Right hindlimb (tissue), 1 donor: Measurements from ENCODE around the gene OR52W1.

Experiments
- DNase-seq: peaks from one replicate; pipeline ENCODE4 v3.0.0-alpha.2; 2018

The OR52W1 gene

GRCh38 chr11:6199174-6199810, at the start of gene OR52W1:
OR52W1 (plus strand) TSS chr11:6199224; CDS start chr11:6199224, 0 bp downstream.
- DNase-seq, result no peak

- DNase-seq, result no peak
Measured at GRCh38 chr11:6151117-6151516, 47.9 kb upstream of the OR52W1 start.

GRCh38 chr11:6152126-6152525, 46.9 kb upstream of the OR52W1 start:
- DNase-seq, result no peak

GRCh38 chr11:6156628-6157359, 42.2 kb upstream of the OR52W1 start:
- no peak for DNase-seq

- no peak for DNase-seq
Measured at GRCh38 chr11:6170226-6170625, 28.8 kb upstream of the OR52W1 start, which contains the start of gene OR52B2. OR52B2 (minus strand) TSS chr11:6170326; CDS start chr11:6170326, 0 bp downstream.

GRCh38 chr11:6175440-6175839, 23.6 kb upstream of the OR52W1 start:
- no peak for DNase-seq

- no peak for DNase-seq
Measured at GRCh38 chr11:6191742-6192141, 7.3 kb upstream of the OR52W1 start.

- DNase-seq, result no peak
Measured at GRCh38 chr11:6194065-6194581, 4.9 kb upstream of the OR52W1 start.

- DNase-seq, result no peak
Measured at GRCh38 chr11:6196396-6196795, 2.6 kb upstream of the OR52W1 start.

- DNase-seq, result no peak
Measured at GRCh38 chr11:6197466-6198200, 1.4 kb upstream of the OR52W1 start.

GRCh38 chr11:6200975-6201374, 2.0 kb downstream of the OR52W1 start:
- DNase-seq, result no peak

GRCh38 chr11:6201481-6201880, 2.5 kb downstream of the OR52W1 start:
- no peak for DNase-seq

- no peak for DNase-seq
Measured at GRCh38 chr11:6202041-6202440, 3.0 kb downstream of the OR52W1 start.

GRCh38 chr11:6203327-6203726, 4.3 kb downstream of the OR52W1 start:
- no peak for DNase-seq

- DNase-seq, result no peak
Measured at GRCh38 chr11:6204706-6205105, 5.7 kb downstream of the OR52W1 start.

- DNase-seq, result no peak
Measured at GRCh38 chr11:6205366-6205765, 6.3 kb downstream of the OR52W1 start, which contains the start of gene C11orf42. C11orf42 (plus strand) TSS chr11:6205557; CDS start chr11:6205616, 59 bp downstream.

GRCh38 chr11:6206456-6207180, 7.6 kb downstream of the OR52W1 start:
- DNase-seq, result no peak

GRCh38 chr11:6209801-6210200, 10.8 kb downstream of the OR52W1 start:
- DNase-seq, result no peak

- DNase-seq, result no peak
Measured at GRCh38 chr11:6210274-6210955, 11.4 kb downstream of the OR52W1 start.

GRCh38 chr11:6214530-6214929, 15.5 kb downstream of the OR52W1 start:
- no peak for DNase-seq

- DNase-seq, result no peak
Measured at GRCh38 chr11:6216501-6216900, 17.5 kb downstream of the OR52W1 start.

GRCh38 chr11:6217722-6218121, 18.7 kb downstream of the OR52W1 start:
- DNase-seq, result no peak
